ENCODE results near the gene DGCR6L.
"Not testable (repeated sequence)": the region's sequence is repeated elsewhere in the genome, so short reads cannot be mapped to it uniquely, and the experiment has no call there.

DGCR6L gene

GRCh38 chr22:20312396-20313191 is 7.3 kb downstream of the DGCR6L start:
- in situ Hi-C loops (cut with HindIII; ENCODE audit: low sequenced_read_pairs): no loop called here
- no peak overlapping the region for H3K4me3 ChIP-seq (ENCODE audit: low read depth, low read length)
- DNase-seq (ENCODE audit: low read depth, low spot score): no peak
- TF ChIP-seq, protein P1, sequence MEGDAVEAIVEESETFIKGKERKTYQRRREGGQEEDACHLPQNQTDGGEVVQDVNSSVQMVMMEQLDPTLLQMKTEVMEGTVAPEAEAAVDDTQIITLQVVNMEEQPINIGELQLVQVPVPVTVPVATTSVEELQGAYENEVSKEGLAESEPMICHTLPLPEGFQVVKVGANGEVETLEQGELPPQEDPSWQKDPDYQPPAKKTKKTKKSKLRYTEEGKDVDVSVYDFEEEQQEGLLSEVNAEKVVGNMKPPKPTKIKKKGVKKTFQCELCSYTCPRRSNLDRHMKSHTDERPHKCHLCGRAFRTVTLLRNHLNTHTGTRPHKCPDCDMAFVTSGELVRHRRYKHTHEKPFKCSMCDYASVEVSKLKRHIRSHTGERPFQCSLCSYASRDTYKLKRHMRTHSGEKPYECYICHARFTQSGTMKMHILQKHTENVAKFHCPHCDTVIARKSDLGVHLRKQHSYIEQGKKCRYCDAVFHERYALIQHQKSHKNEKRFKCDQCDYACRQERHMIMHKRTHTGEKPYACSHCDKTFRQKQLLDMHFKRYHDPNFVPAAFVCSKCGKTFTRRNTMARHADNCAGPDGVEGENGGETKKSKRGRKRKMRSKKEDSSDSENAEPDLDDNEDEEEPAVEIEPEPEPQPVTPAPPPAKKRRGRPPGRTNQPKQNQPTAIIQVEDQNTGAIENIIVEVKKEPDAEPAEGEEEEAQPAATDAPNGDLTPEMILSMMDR (IDR thresholded peaks at IDR 0.05; ENCODE audit: low read depth, low read length): no peak

- DNase-seq (ENCODE audit: low read depth, low spot score); in situ Hi-C loops (cut with HindIII; ENCODE audit: low sequenced_read_pairs); H3K4me3 ChIP-seq (ENCODE audit: low read depth, low read length): not testable (repeated sequence)
Observed at GRCh38 chr22:20311249-20312062, 8.4 kb downstream of the DGCR6L start.

GRCh38 chr22:20310773-20311172 is 9.1 kb downstream of the DGCR6L start:
- in situ Hi-C loops (cut with HindIII; ENCODE audit: low sequenced_read_pairs); DNase-seq (ENCODE audit: low read depth, low spot score); H3K4me3 ChIP-seq (ENCODE audit: low read depth, low read length): not testable (repeated sequence)

DNA sequence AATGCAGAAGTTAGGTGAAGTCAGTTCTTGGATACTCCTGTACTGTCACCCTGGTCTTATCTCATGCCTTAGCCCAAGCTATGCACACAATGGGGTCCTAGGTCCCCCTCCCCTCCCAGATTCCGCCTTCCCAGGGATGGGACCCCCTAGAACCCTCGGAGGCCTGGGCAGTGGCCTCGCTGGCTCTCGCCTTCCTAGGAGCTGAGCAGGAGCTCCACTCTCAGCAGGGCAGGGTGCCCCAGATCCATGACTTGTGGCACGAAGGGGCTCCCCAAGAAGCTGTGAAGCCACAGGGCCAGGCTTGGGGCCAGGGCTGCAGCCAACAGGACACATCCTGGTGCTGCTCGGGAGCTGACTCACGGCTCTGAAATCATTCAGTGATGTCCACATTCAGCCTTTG is 9.7 kb downstream of the DGCR6L start:
- DNase-seq (ENCODE audit: low read depth, low spot score); in situ Hi-C loops (cut with HindIII; ENCODE audit: low sequenced_read_pairs); H3K4me3 ChIP-seq (ENCODE audit: low read depth, low read length): not testable (repeated sequence)

GRCh38 chr22:20308806-20309650 is 10.8 kb downstream of the DGCR6L start:
- in situ Hi-C loops (cut with HindIII; ENCODE audit: low sequenced_read_pairs): not testable (repeated sequence)

DNA sequence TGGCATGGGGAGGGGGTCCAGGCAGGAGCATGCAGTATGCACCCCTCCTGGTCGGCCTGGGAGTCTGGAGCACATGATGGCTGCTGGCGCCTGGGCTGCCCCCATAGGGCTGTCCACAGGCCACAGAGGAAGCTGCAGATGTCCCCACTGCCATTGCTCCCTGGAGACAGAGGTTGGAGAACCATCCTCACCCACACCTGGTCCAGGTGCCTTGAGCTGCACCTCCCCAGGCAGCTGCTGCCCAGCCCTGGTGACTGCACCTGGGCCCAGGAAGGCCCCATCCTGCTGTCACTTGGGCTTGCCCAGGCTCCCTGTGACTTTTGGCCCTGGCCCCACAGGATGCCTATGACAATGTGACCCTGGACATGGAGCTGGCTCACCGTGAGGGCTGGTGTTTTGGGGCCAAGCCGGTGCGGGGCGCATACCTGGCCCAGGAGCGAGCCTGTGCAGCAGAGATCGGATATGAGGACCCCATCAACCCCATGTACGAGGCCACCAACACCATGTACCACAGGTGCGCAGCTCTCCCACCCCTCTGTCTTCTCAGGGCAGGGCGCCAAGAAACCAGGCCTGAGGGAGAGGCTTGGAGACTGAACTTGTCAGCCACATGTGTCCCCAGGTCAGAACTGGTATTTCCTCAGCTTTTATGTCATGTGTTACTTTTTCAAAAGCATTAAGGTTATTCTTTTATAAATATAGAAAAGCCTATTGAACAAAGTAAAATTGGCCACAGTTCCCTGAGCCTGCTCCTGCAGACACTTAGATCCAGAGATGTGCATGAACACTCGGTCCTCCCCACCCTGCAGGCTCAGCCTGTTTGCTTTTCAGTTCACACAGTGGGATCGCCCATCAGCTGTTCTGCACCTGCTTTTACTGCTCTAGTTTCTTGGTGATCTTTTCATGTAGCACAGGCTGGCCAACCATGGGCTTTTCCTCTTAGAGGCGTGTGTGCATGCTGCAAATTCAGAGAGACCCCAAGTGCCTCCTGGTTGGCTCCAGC is 12.1 kb downstream of the DGCR6L start:
- DNase-seq (ENCODE audit: low read depth, low spot score); in situ Hi-C loops (cut with HindIII; ENCODE audit: low sequenced_read_pairs); H3K4me3 ChIP-seq (ENCODE audit: low read depth, low read length): not testable (repeated sequence)

More at GRCh38 chr22:20308806-20309650, 10.8 kb downstream of the DGCR6L start:
- not testable (repeated sequence) for DNase-seq (ENCODE audit: low read depth, low spot score); H3K4me3 ChIP-seq (ENCODE audit: low read depth, low read length)

DNA sequence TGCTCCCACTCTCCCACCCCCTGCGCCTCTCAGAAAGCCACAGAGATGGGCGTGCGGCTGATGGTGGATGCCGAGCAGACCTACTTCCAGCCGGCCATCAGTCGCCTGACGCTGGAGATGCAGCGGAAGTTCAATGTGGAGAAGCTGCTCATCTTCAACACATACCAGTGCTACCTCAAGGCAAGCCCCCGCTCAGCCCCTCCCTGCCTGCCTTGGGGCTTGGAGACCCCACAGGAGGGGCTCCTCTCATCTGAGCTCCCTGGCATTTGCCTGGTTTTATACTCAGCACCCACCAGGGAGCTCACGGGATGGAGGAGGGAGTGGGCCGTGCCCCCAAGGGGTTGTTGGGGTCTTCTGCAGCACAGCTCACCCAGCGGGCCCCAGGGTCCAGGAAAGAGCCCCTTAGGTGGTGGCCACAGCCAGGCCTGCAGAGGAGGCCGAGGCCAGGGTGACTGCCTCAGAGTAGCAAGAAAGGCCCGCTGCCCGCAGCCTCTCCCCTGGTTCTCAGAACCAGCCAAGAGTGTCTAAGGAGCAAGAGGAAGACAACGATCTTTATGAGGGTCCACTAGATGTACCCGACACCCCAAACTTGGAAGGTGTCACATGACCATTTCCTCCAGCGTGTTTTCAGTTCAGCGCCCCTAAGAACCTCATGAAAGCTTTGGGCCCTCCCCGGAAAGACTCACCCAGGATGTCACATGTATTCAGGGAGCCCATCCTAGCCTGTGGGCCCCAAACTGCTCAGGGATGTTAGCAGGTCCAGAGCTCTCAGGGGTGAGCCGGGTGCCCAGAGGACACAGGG is 13.0 kb downstream of the DGCR6L start:
- in situ Hi-C loops (cut with HindIII; ENCODE audit: low sequenced_read_pairs); H3K4me3 ChIP-seq (ENCODE audit: low read depth, low read length); DNase-seq (ENCODE audit: low read depth, low spot score): not testable (repeated sequence)

GRCh38 chr22:20305894-20306645 is 13.8 kb downstream of the DGCR6L start:
- DNase-seq (ENCODE audit: low read depth, low spot score): no peak
- TF ChIP-seq, protein P1 (IDR thresholded peaks at IDR 0.05; ENCODE audit: low read depth, low read length): no peak
- in situ Hi-C loops (cut with HindIII; ENCODE audit: low sequenced_read_pairs): no loop called here
- H3K4me3 ChIP-seq (ENCODE audit: low read depth, low read length): no peak overlapping the region

- in situ Hi-C loops (cut with HindIII; ENCODE audit: low sequenced_read_pairs); H3K4me3 ChIP-seq (ENCODE audit: low read depth, low read length); DNase-seq (ENCODE audit: low read depth, low spot score): not testable (repeated sequence)
Observed at GRCh38 chr22:20305230-20305893, 14.5 kb downstream of the DGCR6L start.

Data from astrocyte of the spinal cord (primary cell).